GM21515 (cell line): ENCODE results near the gene TMA7.
A peak's percentile ranks its signal among the peaks of the same experiment; 100 is the strongest.
"Not testable (repeated sequence)": the region's sequence is repeated elsewhere in the genome, so short reads cannot be mapped to it uniquely, and the experiment has no call there.

Experiments used
- ATAC-seq: cut with Tn5 transposase; IDR thresholded peaks from one replicate; pipeline ENCODE4 v1.9.1; 2021; ENCODE audit not compliant: unreplicated experiment

The TMA7 gene

DNA sequence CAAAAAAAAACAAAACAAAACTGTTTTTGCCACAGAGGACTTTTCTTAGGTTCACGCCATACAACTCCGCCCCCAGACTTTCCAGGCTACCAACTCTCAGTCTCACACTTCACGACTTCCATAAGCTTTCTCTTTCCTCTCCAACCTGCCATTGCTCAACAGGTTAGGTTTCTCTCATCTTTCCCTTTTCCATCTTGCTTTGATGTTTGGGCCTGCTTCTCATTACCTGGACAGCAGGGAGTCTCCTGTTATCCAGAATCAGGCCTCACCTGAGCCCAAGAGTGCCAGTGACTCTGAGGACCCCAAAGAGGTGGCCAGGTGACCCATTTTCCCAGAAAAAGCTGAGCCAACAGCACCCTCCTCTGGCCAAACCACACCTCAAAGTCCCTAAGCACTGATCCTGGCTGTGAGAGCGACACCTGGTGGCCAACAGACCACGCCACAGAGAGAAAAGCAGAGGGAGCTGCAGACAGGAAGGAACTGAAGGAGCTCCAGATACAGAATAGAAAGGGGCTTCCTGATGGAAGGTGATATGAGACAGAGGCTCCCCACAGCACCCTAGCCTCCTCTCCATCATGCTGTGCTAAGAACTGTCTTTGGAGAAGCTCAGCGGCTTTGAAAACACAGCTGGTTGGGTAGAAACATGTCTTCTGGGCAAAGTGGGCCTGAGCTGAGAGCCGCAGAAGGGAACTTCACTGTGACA lies 4.1 kb upstream of the TMA7 start:
- no peak for ATAC-seq

DNA sequence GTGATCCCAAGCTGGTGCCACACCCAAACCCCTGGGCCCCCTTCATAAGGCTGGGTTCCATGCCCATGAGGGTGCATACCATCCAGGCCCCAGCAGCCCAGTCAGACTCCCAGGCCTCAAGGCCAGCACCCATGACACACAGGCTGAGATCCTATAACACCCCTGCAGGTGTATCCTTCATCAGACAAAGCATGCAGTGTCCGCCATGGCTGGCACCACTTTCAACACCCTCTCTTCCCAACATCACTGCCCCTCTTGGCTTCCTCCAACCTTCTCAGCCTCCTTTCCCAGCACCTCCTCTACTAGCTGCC lies 3.6 kb upstream of the TMA7 start:
- no peak for ATAC-seq

DNA sequence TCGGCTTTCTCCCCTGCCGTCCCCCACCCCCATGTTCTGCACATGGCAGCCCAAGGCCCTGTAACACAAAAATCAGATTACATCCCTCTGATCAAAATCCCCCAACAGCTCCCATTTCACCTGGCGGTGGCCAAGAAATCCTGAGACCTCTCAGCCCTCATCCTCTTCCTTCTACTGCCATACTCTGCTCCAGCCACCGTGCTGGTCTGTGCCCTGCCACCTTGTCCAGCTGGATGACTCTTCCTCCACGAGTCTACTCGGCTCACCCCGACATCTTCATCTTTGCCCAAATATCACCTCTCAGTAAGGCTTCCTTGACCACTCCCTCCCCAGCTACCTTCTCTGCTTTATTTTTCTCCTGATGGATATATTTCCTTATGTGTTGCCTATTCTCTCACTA lies 3.2 kb upstream of the TMA7 start:
- ATAC-seq = no peak

DNA sequence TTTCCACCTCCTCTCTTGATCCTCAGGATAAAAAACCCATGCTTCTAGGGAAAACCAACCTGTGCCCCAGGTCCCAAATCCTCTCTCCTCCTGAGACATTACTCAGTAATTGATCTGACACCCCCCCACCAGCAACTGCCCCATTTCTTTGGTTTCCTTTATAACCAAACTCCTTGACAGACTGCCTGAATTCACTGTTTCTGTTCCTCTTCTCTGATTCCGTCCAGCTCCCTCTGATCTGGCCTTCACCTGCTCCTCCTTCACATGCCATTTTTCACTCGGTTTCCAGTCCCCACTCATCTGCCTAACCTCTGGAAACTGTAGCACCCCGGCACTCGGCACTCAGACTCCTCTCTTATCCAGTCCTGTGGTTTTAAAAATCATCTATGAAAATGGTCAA lies 2.2 kb upstream of the TMA7 start:
- ATAC-seq = no peak

DNA sequence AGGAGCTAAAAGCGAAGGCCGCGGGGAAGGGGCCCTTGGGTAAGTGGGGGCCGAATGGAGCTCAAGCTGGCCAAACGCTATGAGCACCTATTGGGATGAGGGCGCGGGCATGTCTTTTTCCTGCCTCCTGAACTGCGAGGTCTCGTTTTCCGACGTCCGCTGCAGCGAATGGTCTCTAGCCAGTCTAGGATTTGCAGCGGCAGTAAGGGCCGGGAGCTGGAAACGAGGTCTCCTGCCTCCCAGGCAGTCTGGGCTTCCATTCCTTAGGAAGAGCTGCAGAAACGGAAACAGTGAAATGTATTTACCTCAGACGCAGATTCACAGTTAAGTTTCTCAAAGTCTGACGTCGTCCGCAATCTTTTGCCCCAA lies 517 bp downstream of the TMA7 start:
- ATAC-seq = no peak

DNA sequence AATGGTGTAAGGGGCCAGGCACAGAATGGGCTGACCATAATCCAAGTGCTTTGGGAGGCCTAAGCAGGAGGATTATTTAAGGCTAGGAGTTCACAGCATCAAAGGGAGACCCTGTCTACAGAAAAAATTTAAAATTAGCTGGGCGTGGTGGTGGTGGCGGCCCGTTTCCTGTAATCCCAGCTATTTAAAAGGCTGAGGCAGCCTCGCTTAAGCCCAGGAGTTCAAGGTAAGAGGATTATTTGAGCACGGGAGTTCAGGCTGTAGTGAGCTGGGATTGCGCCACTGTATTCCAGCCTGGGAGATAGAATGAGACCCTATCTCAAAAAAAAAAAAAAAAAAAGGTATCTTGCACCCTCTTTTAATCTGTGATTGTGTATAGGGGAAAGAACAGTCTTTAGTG lies 1.9 kb downstream of the TMA7 start:
- no peak for ATAC-seq

DNA sequence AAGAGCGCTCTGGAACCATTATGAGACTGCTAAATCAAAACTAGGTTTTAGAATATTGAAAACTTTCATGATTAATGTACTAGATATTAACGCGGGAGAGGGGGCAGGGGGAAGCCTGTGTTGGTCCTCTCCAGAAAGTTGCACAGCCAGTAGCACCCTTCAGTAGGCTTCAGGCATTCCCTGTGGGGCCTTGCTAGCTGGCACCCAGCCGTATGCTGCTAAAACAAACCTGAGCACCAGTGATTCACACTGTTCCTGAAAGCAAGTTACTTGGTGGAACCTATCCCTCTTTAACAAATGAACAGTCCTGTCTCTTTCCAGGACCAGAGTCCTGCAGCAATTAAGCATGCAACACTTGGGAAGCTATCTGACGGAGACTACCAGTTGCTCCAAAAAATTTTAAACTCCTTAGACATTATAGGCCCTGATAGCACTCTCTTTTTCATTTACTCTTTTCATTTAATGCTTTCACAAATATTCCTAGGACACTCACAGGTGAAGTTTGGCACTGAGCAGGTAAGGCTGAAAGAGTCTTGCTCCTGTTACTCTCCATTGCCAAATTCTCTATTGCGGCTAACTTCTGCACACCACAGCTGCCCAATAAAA lies 5.3 kb downstream of the TMA7 start:
- no peak for ATAC-seq

DNA sequence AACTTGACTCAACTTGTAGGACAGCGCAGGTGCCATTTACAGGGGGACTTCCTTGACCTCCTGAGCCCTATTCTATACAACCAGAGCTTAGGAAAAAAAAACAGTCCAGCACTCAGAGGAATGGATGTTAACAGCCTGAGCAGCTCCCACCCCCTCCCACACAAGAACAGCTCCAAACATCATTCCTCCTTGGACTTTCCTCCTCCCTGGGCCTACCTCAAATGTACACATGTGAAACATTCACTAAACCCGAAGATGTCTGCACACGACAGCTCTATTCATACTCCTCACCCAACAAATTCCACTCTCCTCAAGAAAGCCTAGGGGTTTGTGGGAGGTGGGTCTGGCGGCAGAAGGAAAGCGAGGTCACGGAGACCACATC lies 6.0 kb downstream of the TMA7 start:
- ATAC-seq = no peak

DNA sequence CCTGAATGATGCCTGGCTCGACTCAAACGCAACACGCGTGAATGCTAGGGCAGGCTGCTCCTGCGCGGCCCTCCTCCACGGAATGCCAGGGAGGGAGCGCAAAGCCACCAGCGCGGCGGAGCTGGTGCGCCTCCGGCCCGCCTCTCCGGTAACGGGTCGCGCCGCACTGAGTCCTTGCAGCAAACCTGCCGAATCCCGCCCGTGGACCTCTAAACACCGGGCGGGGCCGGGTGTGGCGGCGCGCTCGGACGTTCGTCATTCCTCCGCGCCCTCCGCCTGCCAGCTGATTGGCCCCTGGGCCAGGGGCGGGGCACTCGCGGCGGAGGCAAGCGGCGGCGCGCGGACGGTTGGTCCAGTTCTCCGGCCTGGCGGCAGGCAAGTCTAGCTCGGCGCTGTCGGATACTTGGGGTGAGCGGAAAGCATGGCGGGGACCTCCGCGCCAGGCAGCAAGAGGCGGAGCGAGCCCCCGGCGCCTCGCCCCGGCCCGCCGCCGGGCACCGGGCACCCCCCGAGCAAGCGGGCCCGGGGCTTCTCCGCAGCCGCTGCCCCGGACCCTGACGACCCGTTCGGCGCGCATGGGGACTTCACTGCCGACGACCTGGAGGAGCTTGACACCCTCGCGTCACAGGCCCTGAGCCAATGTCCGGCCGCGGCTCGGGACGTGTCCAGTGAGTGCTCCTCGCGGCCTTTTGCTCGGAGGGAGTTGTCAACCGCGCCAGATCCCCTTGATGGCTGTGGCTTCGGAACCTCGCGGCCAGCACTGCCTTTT lies 6.6 kb downstream of the TMA7 start, which contains the start of gene ATRIP:
Gene ATRIP (plus strand): TSS at position 313 of the 769 bp plus-strand sequence. CDS start 109 bp downstream, at position 422.
- ATAC-seq = peak; percentile 88

DNA sequence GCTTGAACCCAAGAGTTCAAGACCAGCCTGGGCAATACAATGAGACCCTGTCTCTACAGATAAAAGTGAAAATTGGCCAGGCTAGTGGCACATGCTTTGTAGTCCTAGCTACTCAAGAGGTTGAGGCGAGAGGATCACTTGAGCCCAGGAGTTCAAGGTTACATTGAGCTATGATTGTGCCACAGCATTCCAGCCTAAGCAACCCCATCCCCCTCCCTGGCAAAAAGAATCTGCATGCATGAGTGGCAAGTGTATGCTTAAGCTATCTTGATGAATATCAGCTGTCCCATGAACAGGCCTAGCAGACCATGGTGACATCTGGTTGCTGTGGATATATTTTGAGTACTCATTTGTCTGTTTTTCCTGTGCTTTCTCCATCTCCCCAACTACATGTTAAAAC lies 11.2 kb downstream of the TMA7 start:
- no peak for ATAC-seq

DNA sequence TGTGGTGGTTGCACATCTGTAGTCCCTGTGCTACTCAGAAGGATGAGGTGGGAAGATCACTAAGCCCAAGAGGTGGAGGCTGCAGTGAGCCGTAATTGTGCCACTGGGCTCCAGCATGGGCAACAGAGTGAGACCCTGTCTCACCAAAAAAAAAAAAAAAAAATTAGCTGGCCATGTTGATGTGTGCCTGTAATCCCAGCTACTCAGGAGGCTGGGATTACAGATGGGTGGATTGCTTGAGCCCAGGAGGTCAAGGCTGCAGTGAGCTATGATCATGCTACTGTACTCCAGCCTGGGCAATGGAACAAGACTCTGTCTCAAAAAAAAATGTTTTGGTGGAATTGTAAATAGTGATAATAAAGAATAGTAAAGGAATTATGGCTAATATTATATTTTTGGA lies 16.4 kb downstream of the TMA7 start:
- ATAC-seq = no peak

DNA sequence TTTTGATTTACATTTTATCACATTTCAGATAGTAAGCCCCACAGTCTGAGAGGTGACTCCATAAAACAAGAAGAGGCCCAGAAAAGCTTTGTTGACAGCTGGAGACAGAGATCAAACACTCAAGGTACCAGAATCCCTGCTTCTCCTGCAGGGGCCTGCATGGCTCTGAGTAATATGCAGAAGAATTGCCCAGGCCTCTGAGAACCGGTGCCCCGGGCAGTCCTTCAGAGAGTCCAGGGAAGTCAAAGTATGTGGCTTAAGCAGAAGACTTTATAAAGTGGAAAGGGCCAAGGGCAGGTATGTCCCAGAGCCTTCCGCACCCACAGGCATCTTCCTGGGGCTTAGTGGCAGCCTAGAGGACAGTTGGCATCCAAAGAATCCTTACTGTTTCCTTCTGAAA lies 19.3 kb downstream of the TMA7 start:
- no peak for ATAC-seq

DNA sequence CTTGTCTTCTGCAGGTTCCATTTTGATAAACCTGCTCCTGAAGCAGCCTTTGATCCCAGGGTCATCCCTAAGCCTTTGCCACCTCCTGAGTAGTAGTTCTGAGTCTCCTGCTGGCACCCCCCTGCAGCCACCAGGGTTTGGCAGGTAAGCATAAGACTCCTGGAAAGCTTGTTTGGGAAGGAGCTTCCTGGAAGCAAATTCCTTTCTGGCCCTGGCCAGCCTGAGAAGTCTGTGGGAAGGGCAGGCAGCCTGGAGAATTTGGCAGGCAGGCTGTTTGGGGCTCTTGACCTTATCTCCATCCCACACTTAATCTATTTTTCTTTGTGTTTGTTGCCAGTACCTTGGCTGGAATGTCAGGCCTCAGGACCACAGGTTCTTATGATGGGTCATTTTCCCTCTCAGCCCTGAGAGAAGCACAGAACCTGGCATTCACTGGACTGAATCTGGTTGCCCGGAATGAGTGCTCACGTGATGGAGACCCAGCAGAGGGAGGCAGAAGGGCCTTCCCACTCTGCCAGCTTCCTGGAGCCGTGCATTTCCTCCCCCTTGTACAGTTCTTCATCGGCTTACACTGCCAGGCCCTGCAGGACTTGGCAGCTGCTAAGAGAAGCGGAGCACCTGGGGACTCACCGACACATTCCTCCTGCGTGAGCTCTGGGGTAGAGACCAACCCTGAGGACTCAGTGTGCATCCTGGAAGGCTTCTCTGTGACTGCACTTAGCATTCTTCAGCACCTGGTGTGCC lies 19.9 kb downstream of the TMA7 start:
- no peak for ATAC-seq

DNA sequence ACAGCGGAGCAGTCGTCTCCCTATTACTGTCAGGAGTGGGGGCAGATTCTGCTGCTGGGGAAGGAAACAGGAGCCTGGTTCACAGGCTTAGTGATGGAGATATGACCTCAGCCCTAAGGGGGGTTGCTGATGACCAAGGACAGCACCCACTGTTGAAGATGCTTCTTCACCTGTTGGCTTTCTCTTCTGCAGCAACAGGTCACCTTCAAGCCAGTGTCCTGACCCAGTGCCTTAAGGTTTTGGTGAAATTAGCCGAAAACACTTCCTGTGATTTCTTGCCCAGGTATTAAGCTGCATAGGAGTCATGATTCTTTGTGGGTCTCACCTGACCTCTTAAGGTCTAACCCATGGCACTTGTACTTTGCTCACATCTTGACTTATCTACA lies 20.5 kb downstream of the TMA7 start:
- ATAC-seq = no peak

DNA sequence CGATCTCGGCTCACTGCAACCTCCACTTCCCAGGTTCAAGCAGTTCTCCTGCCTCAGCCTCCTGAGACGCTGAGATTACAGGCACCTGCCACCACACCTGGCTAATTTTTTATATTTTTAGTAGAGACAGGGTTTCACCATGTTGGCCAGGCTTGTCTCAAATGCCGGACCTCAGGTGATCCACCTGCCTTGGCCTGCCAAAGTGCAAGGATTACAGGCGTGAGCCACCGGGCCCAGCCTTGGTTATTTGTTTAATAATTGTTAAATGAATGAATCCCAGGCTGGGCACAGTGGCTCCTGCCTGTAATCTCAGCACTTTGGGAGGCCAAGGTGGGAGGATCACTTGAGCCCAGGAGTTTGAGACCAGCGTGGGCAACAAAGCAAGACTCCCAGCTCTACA lies 21.7 kb downstream of the TMA7 start:
- not testable (repeated sequence) for ATAC-seq

DNA sequence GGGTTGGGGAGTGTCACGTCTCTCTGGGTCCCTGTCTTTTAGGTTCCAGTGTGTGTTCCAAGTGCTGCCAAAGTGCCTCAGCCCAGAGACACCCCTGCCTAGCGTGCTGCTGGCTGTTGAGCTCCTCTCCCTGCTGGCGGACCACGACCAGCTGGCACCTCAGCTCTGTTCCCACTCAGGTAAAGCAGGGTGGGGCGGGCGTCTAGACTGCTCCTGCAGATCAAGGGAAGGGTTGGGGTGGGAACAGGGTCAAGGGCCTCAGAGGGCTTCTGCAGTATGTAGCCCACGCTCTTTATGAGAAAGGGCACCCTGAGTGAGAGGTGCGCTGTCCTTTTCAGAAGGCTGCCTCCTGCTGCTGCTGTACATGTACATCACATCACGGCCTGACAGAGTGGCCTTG lies 23.6 kb downstream of the TMA7 start:
- no peak for ATAC-seq

DNA sequence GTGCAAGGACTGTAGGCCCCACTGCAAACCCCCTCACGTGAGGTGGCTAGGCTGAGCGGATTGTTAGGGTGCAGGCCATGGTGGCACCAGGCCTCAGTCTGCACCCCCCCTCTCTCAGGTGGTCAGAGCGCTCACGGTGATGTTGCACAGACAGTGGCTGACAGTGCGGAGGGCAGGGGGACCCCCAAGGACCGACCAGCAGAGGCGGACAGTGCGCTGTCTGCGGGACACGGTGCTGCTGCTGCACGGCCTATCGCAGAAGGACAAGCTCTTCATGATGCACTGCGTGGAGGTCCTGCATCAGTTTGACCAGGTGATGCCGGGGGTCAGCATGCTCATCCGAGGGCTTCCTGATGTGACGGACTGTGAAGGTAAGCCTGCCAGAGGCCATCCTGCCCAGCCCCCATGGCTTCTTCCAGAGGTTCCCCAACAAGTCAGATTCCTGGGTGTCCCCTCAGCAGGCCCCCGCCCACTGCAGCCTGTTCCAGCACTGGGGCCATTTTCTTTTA lies 24.7 kb downstream of the TMA7 start:
- no peak for ATAC-seq

DNA sequence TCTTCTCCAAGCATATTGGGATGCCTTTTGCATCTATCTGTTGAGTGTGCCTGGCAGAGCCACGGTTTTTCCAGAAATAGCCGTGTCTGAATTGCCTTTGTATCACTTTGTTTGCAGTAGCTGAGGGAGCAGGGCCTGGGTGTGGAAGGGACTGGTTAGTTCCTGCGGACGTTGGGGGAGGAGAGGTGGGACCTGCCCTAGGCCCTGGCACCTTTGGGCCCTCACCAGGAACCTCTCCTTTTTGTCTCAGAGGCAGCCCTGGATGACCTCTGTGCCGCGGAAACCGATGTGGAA lies 25.1 kb downstream of the TMA7 start:
- ATAC-seq = no peak

DNA sequence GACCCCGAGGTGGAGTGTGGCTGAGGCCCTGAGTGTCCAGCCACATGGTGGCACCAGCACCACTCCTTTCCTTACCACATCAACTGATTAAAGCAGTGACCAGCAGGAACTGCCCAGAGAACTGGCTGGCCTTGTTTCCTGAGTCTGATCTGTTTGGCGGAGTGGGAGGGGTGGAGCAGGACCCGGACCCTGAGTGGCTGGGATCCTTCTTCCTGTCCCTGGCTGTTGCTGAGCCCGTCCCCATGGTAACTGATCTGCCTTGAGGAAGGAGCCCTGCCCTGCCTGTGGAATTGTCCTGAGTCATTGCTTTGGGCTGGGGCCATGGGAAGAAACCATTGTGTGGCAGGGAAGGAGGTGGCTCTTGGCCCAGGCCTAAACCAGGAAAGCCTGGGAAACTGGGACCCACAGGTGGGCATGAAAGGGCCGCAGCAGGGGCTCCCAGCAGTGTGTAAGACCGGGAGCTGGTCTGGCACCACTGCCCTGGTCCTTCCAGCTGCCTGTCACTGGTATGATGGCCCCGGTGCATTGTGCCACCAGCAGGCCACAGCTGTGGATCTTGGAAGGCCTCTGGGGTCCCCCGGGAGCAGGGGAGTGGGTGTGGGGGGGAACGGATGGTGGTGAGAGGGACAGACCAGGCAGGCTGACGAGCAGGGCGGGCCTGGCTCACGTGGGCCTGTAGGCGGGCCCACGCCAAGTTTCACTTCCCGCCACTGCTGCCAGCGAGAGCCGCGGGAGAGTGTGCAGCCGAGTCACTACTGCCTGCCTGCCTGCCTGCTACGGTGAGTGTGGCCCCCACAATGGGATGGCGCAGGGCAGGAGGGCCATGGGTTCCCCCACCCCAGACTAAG lies 25.7 kb downstream of the TMA7 start:
- peak; percentile 69 for ATAC-seq

DNA sequence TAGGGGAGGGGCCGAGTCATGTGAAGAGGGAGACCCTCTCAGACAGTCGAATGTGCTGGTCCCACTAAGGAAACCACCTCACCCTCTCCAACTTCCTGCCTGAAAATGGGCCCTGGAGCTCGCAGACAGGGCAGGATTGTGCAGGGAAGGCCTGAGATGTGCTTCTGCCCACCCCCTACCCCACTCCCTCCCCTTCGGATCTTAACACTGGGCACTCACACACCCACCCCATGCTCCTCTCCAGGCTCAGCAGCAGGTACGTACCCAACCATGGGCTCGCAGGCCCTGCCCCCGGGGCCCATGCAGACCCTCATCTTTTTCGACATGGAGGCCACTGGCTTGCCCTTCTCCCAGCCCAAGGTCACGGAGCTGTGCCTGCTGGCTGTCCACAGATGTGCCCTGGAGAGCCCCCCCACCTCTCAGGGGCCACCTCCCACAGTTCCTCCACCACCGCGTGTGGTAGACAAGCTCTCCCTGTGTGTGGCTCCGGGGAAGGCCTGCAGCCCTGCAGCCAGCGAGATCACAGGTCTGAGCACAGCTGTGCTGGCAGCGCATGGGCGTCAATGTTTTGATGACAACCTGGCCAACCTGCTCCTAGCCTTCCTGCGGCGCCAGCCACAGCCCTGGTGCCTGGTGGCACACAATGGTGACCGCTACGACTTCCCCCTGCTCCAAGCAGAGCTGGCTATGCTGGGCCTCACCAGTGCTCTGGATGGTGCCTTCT lies 26.5 kb downstream of the TMA7 start:
- ATAC-seq = no peak
